K562 (cell line): ENCODE results near the gene ZNF426. TPM values are rescaled to one million over a fixed set of nuclear protein-coding genes. Genes with fewer than 3 reads are reported as not detected.

ENCODE experiments used
- ARHGAP35 ChIP-seq: fragments of 450-650 bp; IDR thresholded peaks from 2 replicates; pipeline ENCODE4 v1.6.1; 2018; ENCODE audit not compliant: partially characterized antibody
- ATF3 ChIP-seq, 2 experiments: fragments of 450-650 bp in 1 of 2; sonication (generic) in 1 of 2; formaldehyde crosslinking in 1 of 2; IDR thresholded peaks in 1 of 2; conservative IDR thresholded peaks in 1 of 2; 2 replicates each; pipeline versions ENCODE4 v1.6.1 to v1.8.1; 2016 to 2023; ENCODE audit warnings: mild to moderate bottlenecking in 2 of 2, moderate library complexity in 2 of 2, inconsistent platforms in 1 of 2, missing genetic modification reagents in 1 of 2
- CBX1 ChIP-seq: sonication (generic); IDR thresholded peaks from 2 replicates; pipeline ENCODE4 v1.6.1; 2016; ENCODE audit warnings: antibody characterized with exemption, low read depth, mild to moderate bottlenecking
- CREM ChIP-seq: IDR thresholded peaks from 2 replicates; pipeline ENCODE4 v1.6.1; 2014; ENCODE audit warnings: antibody characterized with exemption, low read depth
- ELF1 ChIP-seq: fragments of 200-800 bp; sonication (Bioruptor generic); IDR thresholded peaks from 2 replicates; pipeline ENCODE4 v1.6.1; 2016; ENCODE audit warnings: missing genetic modification characterization, missing compliant biosample characterization
- ETV1 ChIP-seq: fragments of 450-650 bp; conservative IDR thresholded peaks from 2 replicates; pipeline ENCODE4 v1.6.1; 2016; ENCODE audit warnings: missing genetic modification characterization, control low read depth, low read depth, missing compliant biosample characterization
- FOXO4 ChIP-seq: fragments of 450-650 bp; formaldehyde crosslinking; IDR thresholded peaks from 2 replicates; pipeline ENCODE4 v1.4.0; 2020; ENCODE audit warnings: mild to moderate bottlenecking, moderate library complexity
- HMGN3 ChIP-seq: IDR thresholded peaks from 2 replicates; pipeline ENCODE4 v1.6.1; 2011; ENCODE audit warnings: borderline replicate concordance, low read depth, mild to moderate bottlenecking, mixed read lengths, low read length; ENCODE audit not compliant: insufficient read length; ENCODE audit errors: extremely low read depth
- JUN ChIP-seq, 2 experiments: sonication (generic) in 1 of 2; formaldehyde crosslinking in 1 of 2; IDR thresholded peaks; 2 replicates each; pipeline versions ENCODE4 v1.6.1 to v1.8.0; 2012 to 2022; ENCODE audit warnings: borderline replicate concordance in 2 of 2, mild to moderate bottlenecking in 2 of 2, improper control_type of control experiment in 1 of 2, low read depth in 1 of 2, low read length in 1 of 2, missing genetic modification reagents in 1 of 2
- JUND ChIP-seq, 2 experiments: IDR thresholded peaks; 2 replicates in 1 of 2; 3 replicates in 1 of 2; pipeline ENCODE4 v1.6.1; 2011; ENCODE audit warnings: borderline replicate concordance in 2 of 2, low read depth in 2 of 2, low read length in 2 of 2, improper control_type of control experiment in 1 of 2, missing biosample characterization in 1 of 2, missing genetic modification characterization in 1 of 2, missing genetic modification reagents in 1 of 2
- MTA1 ChIP-seq: fragments of 450-650 bp; IDR thresholded peaks from 2 replicates; pipeline ENCODE4 v1.6.1; 2017; ENCODE audit warnings: borderline replicate concordance
- MTA3 ChIP-seq: fragments of 450-650 bp; formaldehyde crosslinking; IDR thresholded peaks from 2 replicates; pipeline ENCODE4 v1.6.1; 2017; ENCODE audit warnings: mild to moderate bottlenecking, borderline replicate concordance
- MXI1 ChIP-seq: IDR thresholded peaks from 2 replicates; pipeline ENCODE4 v1.6.1; 2011; ENCODE audit warnings: low read depth, mild to moderate bottlenecking, improper control_type of control experiment, low read length
- POLR2A ChIP-seq: fragments of 450-650 bp; conservative IDR thresholded peaks from 2 replicates; pipeline ENCODE4 v1.6.1; 2016
- POLR3G ChIP-seq: IDR thresholded peaks from 2 replicates; pipeline ENCODE4 v1.6.1; 2011; ENCODE audit not compliant: insufficient read length, insufficient replicate concordance; ENCODE audit errors: extremely low read depth
- RFX7 ChIP-seq: fragments of 250-450 bp; sonication (Bioruptor Pico); IDR thresholded peaks from 2 replicates; pipeline ENCODE4 v1.5.1; 2021; ENCODE audit warnings: mild to moderate bottlenecking
- SLC30A9 ChIP-seq: fragments of 250-450 bp; sonication (Bioruptor Pico); IDR thresholded peaks from 2 replicates; pipeline ENCODE4 v1.8.0; 2022; ENCODE audit warnings: mild to moderate bottlenecking, moderate library complexity
- TBP ChIP-seq: optimal IDR thresholded peaks from 2 replicates; pipeline ENCODE3; 2011; ENCODE audit warnings: low read depth, low read length, improper control_type of control experiment
- TCF7L2 ChIP-seq: fragments of 150-350 bp; IDR thresholded peaks from 2 replicates; pipeline ENCODE4 v1.6.1; 2016; ENCODE audit warnings: low read depth, mild to moderate bottlenecking, low read length, moderate library complexity
- TRIM24 ChIP-seq, 2 experiments: fragments of 450-650 bp; IDR thresholded peaks; 2 replicates each; pipeline ENCODE4 v1.6.1; 2016
- ZBTB17 ChIP-seq: fragments of 450-650 bp; formaldehyde crosslinking; IDR thresholded peaks from 2 replicates; pipeline ENCODE4 v1.4.0; 2020; ENCODE audit warnings: mild to moderate bottlenecking
- ZNF143 ChIP-seq: sonication (generic); formaldehyde crosslinking; IDR thresholded peaks from 2 replicates; pipeline ENCODE4 v1.9.0; 2022; ENCODE audit warnings: mild to moderate bottlenecking, missing genetic modification reagents
- ZNF224 ChIP-seq: sonication (generic); formaldehyde crosslinking; IDR thresholded peaks from 2 replicates; pipeline ENCODE4 v1.8.0; 2022; ENCODE audit warnings: mild to moderate bottlenecking, missing genetic modification reagents
- ZNF717 ChIP-seq: fragments of 250-450 bp; sonication (Bioruptor Pico); IDR thresholded peaks from 2 replicates; pipeline ENCODE4 v1.5.0; 2021
- ZNF830 ChIP-seq: fragments of 250-450 bp; sonication (Bioruptor Pico); IDR thresholded peaks from 2 replicates; pipeline ENCODE4 v1.5.0; 2021; ENCODE audit warnings: mild to moderate bottlenecking
- polyA plus RNA-seq, 8 experiments: library from polyadenylated mRNA; depleted of rRNA in 4 of 8; stranded (reverse) in 5 of 8; unstranded in 3 of 8; fragments of >200 nt; fragmentation: Nextera tagmentation in 2 of 8; fragmentation: Illumina TruSeq in 1 of 8; extraction: Ambion mirVana in 2 of 8; extraction: Trizol in 1 of 8; gene quantifications; 2 replicates each; pipeline versions ENCODE4 v1.2.1 to v1.2.3, GENCODE V29; 2011 to 2014; ENCODE audit warnings: inconsistent platforms in 1 of 8, missing spikeins in 1 of 8
- total RNA-seq, 7 experiments: library from RNA; depleted of rRNA in 6 of 7; stranded (reverse); fragments of >200 nt in 6 of 7; fragmentation: Illumina TruSeq in 2 of 7; extraction: Trizol in 2 of 7; gene quantifications; 2 replicates each; pipeline versions ENCODE4 v1.2.1 to v1.2.3, GENCODE V29; 2011 to 2021; ENCODE audit warnings: low replicate concordance in 1 of 7

ZNF426 gene
- total and polyA plus RNA-seq, 9 of the 15 experiments (the other 6 are each of a cell fraction or from before 2014, with no cell fraction given): 3.2 to 14.3 (median 6.9) TPM

GRCh38 chr19:9584073-9584833 lies 45.8 kb upstream of the ZNF426 start, which contains the start of gene ZNF121 (continued):
- no peak for TF ChIP-seq ZNF717 (CRISPR knock-in tag)
- peak; percentile 90 for TF ChIP-seq TBP
- TF ChIP-seq ZNF224 (CRISPR knock-in tag): 0 out of 2 replicates have a peak, but pooled peaks have one; percentile 31
- peak; percentile 98 for TF ChIP-seq ETV1 (tag)
- peak; percentile 77; the same call in 1 of the 2 replicates for TF ChIP-seq ELF1 (tag)
- TF ChIP-seq ZNF143 (CRISPR knock-in tag): no peak
- peak; percentile 96 for TF ChIP-seq POLR2A
- peak in 1 of 2 experiments; percentile 36; a peak in 1 of 4 replicates for TF ChIP-seq TRIM24 (IDR thresholded peaks at IDR 0.05)
- no peak for TF ChIP-seq ZNF830 (CRISPR knock-in tag)
- TF ChIP-seq TCF7L2: no peak
- TF ChIP-seq CBX1: 0 out of 2 replicates have a peak, but pooled peaks have one; percentile 59
- TF ChIP-seq FOXO4: no peak
- peak; percentile 55; the same call in 1 of the 2 replicates for TF ChIP-seq JUN (IDR thresholded peaks at IDR 0.05; ENCODE audit: borderline replicate concordance, low read depth, low read length)
- no peak for TF ChIP-seq JUN (CRISPR knock-in tag; IDR thresholded peaks at IDR 0.05; ENCODE audit: borderline replicate concordance)
- TF ChIP-seq ATF3 (IDR thresholded peaks at IDR 0.05): peak; percentile 96
- TF ChIP-seq ATF3 (CRISPR knock-in tag; conservative IDR thresholded peaks at IDR 0.05): peak; percentile 64; the same call in 1 of the 2 replicates
- no peak for TF ChIP-seq HMGN3
- no peak for TF ChIP-seq RFX7 (CRISPR knock-in tag)
- peak; percentile 98 for TF ChIP-seq CREM
- TF ChIP-seq SLC30A9 (CRISPR knock-in tag): no peak
- TF ChIP-seq MXI1: peak; percentile 47; the same call in 1 of the 2 replicates
- peak; percentile 81; the same call in 1 of the 2 replicates for TF ChIP-seq MTA3
- TF ChIP-seq ZBTB17 (CRISPR knock-in tag): 0 out of 2 replicates have a peak, but pooled peaks have one; percentile 59
- TF ChIP-seq POLR3G: no peak
- peak; percentile 78 for TF ChIP-seq MTA1
- TF ChIP-seq ARHGAP35: no peak
- TF ChIP-seq JUND (IDR thresholded peaks at IDR 0.05; ENCODE audit: borderline replicate concordance, low read depth, low read length): peak; percentile 94
- TF ChIP-seq JUND (tag; IDR thresholded peaks at IDR 0.05; ENCODE audit: borderline replicate concordance, low read depth, low read length): peak; percentile 92; the same call in 2 of the 3 replicates
